HG03571 (cell line): ENCODE data around the gene ARHGAP19.
"Not testable (repeated sequence)": the region's sequence is repeated elsewhere in the genome, so short reads cannot be mapped to it uniquely, and the experiment has no call there.

Experiments used
- ATAC-seq: cut with Tn5 transposase; IDR thresholded peaks from one replicate; pipeline ENCODE4 v1.9.1; 2021; ENCODE audit not compliant: unreplicated experiment

ARHGAP19 gene

DNA sequence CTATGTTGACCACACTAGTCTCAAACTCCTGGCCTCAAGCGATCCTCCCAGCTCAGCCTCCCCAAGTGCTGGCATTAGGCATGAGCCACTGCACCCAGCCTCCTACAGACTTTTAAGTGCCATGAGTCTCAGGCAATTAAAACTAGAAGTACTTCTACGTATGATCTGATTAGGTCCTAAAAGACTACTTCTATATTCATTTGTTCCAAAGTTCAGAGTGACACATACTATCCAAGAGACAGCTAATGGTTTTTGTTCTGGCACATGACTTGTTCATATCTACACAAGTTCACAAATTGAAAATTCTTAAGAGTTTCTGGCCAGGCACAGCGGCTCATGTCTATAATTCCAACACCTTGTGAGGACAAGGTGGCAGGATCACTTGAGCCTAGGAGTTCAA, 11.7 kb downstream of the ARHGAP19 start:
- ATAC-seq = no peak

DNA sequence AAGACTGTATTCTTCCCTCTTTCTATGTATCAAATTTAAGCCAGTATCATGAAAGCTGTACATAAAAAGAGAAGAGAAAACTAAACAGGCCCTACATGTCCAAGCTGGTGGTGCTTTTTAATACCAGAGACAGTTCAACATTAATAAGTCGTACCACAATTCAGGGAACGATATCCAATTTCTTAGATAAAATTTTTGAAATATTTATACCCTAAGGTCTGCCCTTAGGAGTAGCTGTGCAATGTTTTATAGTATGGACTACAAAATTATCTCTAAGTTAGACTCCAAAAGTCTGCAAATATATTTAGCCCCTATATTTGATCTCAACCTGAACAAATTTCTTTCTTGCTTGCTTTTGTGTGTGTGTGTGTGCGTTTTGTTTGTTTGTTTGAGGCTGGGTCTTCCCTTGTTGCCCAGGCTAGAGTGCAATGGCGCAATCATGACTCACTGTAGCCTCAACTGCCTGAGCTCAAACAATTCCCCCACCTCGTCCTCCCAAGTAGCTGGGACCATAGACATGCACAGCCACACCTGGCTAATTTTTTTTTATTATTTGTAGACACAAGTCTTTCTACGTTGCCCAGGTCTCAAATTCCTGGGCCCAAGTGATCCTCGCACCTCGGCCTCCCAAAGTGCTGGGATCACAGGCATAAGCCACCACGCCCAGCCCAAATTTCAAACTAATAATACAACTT, 13.2 kb downstream of the ARHGAP19 start:
- no peak for ATAC-seq

DNA sequence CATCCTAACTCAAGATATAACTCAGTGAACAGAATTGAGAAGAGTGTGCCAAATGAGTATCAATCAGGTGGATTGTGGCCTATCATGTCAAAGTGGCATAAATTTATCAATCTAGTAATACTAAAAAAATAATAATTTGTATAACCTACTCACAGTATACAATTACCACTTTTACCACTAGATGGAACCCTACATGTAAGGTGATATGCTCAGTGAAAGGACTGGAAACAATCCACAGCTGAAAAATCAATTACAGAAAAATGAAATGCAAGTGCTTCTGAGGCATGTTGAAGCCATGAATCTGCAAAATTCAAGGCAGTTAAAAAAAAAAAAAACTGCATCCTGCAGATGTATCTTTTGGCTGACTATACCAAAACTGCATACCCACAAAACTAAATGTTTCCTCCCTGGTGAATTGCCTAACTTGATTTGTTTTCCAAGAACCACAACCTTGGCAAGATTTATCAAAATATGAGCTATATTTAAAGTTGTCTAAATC, 13.9 kb downstream of the ARHGAP19 start:
- ATAC-seq = no peak

DNA sequence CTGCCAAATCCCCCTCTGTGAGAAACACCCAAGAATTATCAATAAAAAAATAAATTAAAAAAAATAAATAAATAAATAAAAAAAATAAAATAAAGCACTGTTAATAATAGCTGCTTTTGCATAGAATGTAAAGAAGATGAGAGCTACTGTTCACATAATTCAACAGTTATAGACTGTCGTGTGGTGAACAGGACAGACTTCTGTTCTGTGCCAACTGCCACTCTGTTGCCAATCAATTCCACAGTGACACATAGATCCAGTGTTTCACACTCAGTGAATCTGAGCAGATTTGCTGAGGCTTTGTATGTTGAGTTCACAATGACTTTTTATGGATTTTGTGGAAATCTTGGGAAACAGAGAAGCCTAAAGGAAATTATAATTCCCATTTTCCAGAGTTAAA, 14.9 kb downstream of the ARHGAP19 start:
- ATAC-seq = no peak

DNA sequence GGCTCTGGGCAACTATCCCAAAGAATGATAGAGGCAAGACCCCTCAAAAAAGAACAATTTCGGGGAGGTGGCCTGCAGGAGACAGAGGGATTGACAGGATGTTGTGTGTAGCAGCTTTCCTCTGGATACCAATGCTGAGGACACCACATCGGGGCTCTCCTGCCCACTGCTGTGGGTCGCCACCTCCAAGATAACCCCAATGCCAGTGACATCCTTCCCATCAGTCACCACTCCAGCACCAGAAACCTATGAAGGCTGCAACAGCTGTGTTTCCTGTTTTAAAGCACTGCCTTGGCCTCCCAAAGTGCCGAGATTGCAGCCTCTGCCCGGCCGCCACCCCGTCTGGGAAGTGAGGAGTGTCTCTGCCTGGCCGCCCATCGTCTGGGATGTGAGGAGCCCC, 17.6 kb downstream of the ARHGAP19 start:
- ATAC-seq = no peak

DNA sequence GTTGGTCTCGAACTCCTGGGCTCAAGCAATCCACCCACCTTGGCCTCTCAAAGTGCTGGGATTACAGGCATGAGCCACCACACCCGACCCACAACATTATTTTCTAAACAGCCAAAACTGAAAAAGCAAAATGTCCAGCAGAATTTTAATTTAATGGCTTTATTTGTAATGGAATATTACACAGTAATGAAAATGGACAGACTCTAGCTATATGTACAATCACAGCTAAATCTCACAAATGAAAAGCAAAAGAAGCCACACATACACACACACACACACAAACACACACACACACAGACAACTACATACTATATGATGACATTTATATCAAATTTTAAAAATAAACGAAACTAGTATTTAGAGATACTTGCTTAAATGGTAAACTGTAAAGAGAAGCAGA, 18.7 kb downstream of the ARHGAP19 start:
- ATAC-seq = no peak

DNA sequence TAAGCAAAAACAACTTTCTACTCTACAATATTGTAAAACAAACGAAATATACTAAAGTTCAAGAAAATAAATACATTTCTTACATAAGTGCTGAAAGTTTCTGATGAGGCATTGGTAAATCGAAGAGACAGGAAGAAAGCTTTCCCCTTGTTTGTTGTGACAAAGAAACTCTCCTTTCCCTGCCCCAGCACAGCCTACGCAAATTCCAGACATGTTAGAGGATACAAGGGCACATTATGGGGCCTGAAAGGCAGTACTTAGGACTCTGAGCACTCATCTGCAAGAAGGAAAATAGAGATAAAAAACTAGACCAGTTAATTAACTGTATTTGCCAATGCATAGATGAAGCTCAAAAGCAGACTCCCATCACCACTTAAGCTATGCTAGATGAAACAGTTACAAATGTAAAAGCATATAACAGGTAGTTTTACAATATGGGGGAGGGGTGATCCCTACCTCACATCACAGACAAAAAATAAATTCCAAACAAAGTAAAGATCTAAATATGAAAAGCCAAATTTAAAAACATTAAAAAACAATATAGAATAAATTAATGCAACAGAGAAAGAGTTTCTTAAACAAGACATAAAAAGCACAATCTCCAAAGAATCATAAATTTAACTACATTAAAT, 21.8 kb downstream of the ARHGAP19 start:
- ATAC-seq = no peak

DNA sequence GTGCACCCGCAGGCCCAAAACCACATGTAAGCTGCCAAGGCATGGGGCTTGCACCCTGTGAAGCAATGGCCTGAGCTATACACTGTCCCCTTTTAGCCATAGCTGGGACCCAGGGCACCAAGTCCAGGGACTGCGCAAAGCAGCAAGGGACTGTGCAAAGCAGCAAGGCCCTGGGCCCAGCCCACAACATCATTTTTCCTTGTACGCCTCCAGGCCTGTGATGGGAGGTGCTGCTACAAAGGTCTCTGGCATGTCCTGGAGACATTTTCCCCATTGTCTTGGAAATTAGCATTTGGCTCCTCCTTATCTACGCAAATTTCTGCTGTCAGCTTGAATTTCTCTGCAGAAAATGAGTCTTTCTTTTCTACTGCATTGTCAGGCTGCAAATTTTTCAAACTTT, 24.8 kb downstream of the ARHGAP19 start:
- no peak for ATAC-seq

DNA sequence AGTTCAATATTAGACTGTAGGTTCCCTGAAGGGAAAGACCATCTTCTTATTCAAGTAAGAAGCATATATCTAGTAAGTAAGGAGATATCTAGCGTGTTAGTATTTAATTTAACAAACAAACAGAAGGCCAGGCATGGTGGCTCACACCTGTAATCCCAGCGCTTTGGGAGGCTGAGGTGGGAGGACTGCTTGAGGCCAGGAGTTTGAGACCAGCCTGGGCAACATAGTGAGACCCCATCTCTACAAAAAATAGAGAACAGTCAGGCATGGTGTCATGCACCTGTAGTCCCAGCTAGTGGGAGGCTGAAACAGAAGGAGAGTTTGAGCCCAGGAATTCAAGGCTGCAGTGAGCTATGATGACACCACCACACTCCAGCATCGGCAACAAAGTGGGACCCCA, 27.3 kb downstream of the ARHGAP19 start:
- not testable (repeated sequence) for ATAC-seq

DNA sequence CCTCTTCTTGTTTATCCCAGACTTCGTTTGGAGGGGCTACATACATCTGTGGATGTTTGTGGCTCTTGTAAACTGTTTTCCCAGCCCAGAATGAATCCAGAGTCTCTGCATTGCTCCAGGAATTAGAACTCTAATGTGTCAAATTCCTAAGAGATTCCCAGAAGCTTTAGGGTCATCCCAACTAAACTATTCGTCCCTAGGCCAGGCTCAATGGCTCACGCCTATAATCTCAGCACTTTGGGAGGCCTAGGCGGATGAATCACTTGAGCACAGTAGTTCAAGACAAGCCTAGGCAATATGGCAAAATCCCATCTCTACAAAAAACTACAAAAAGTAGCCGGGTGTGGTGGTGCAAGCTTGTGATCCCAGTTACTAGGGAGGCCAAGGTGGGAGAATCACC, 28.5 kb downstream of the ARHGAP19 start:
- no peak for ATAC-seq

DNA sequence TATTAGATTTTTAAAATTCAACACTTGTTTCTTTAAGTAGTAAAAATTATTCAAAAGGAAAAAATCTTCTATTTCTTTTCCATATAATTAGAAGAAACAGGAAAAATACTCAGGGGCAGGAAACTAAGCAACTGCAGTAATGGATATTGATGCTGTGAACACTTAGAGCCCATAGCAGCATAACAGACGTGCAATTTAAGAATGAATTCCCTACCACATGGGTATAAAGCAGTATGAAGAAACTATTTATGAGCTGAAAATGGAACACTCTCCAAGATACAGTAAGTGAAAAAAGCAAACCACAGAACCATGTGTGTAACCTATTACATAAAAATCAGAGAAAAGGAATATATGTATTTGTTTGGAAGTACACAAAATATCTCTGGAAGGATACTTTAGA, 30.8 kb downstream of the ARHGAP19 start:
- ATAC-seq = no peak

DNA sequence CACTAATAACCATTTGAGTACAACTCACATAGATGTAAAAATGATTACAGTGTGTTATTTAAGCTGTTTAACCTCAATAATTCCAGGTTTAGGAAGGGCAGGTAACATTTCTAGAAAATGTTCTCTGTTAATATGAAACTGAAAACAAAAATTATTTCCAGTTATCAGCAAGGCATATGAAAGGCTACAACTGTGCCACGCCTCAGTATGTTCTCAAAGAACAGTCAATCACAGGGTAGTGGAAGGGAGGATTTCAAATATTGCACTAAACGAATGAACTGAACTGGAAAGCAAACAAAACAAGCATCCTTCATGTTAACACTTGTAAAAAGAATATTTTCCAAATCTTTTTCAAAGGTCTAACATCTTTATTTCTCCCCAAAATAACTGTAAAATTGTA, 31.3 kb downstream of the ARHGAP19 start:
- ATAC-seq = no peak

DNA sequence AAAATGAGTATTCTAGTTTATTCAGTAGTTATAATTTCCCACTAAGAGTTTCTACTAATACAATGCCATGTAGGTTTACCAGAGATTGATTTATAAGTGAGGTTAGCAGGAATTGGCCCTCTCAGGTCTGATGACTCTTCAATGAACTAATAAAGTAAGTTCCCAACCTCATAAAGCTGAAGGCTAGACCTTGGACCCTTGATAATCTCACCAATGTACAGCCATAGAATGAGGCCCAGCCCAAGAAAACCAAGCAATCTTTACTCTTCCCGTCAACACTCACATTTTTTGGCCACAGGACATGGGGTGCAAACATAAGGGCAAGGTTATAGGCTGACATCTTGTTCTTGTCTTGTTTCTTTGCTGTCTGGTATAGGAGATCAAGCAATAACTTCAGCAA, 33.3 kb downstream of the ARHGAP19 start:
- ATAC-seq = no peak

DNA sequence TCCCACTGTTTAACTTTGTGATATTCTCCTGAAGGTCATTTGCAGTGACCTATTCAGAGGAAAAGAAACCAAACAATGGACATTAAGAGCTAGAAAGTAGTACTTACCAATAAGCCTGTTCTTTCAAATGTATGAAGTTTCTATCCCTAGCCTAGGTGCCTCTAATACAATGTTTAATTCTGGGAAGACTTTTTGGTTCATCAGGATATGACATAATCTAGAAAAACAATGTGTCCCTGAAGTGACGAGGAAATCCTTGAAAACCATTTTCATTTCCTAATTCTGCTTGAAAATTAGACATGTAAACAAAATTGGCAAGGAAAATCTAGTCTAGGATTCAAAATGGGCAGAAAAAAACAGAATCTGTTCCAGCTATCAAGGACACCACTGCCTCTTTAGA, 36.1 kb downstream of the ARHGAP19 start:
- no peak for ATAC-seq

DNA sequence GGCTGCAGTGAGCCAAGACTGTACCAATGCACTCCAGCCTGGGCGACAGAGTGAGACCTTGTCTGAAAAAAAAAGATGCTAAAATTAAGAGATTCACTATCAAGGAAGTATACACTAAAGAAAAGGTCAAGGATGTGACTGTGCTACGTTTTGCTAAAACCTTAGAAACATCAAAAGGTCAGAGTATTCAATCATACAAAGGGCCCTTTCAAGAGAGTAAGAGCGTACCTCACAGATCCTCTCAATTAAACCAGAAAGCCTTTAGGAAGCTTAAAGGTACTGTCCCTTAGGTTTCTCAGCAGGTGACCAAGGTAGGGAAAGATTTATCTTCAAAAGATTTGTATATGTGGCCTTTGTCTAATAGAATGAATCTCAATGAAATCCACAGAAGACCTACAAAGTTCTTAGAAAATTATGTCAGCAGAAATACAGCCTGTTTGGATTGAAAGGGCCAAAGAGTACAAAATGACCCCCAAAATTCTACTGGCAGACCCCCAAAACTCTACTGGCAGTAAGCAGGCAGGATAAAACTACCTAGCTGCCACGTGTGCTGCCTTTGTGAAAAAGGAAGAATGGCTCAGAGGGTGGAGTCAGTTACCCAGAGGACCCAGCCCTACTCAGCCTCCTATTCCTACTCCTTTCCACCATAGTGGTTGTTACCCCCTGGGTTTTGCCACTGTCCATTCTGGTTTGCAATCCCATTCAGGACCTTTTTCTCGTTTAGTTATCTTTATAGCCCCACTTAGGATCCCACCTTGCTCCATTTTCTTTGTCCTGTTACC, 36.7 kb downstream of the ARHGAP19 start:
- ATAC-seq = no peak

DNA sequence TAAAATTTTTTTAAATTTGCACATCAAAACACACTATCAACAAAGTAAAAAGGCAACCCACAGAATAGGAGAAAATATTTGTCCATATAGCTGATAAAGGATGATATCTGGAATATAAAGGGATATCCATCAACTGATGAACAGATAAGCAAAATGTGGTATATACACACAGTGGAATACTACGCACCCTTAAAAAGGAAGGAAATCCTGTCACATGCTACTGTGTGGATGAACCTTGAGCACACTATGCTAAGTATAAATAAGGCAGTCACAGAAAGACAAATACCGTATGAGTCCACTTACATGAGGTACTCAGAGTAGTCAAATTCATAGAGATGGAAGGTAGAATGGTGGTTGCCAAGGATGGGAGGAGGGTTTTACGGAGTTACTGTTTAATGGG, 37.7 kb downstream of the ARHGAP19 start:
- ATAC-seq = no peak

DNA sequence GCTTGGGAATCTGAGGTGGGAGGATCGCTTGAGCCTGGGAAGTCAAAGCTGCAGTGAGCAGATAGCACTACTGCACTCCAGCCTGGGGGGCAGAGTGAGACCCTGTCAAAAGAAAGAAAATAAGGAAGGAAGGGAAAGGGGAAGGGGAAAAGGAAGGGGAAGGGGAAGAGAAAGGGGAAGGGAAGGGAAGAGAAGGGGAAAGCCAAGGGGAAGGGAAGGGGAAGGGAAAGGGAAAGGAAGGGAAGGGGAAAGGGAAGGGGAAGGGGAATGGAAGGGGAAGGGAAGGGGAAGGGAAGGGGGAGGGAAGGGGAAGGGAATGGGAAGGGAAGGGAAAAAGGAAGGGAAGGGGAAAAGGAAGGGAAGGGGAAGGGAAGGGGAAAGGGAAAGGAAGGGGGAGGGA, 41.5 kb downstream of the ARHGAP19 start:
- ATAC-seq = no peak

DNA sequence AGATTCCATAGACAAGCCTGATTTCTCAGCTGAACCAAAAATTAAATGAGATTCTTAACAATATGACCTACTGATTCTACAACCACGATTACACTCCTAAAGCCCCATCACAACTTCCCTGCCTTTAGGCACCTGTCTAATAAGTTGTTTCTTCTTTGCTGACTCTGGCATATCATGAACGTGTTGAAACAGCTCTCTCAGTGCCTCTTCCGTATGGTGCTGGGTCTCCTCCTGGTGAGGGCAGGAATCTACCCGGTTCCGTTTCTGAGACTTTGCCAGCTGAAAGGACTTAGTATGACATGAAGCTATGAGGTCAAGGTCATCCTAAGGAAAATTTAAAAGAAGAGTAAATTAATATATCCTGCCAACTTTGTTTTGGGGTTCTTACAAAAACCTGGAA, 48.6 kb downstream of the ARHGAP19 start:
- ATAC-seq = no peak

DNA sequence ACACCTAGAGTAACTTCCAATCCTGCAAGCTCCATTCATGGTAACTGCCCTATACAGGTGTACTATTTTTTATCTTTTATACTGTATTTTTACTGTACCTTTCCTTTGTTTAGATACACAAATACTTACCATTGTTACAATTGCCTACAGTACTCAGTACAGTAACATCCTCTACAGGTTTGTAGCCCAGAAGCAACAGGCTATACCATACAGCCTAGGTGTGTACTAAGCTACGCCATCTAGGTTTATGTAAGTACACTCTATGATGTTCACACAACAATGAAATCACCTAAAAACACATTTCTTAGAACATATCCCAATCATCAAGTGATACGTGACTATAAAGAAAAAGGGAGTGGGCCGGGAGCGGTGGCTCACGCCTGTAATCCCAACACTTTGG, 53.6 kb downstream of the ARHGAP19 start:
- ATAC-seq = no peak

DNA sequence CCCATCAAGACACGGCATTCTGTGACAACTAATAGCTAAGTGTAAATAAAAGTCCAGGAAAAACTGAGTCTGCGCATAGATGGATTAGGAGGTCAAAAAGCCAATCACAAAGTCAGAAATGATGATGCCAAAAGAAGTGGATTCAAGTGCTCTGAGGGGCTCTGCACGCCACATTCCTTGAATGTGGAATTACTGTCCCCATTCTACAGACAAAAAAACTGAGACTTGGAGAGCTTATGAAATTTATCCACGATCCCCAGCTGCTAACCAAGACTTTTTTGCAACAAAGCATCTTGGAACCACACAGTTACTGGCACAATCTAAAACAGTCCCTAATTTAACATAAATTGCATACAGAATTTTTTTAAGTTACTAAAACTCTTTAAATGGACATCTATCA, 57.1 kb downstream of the ARHGAP19 start:
- no peak for ATAC-seq

DNA sequence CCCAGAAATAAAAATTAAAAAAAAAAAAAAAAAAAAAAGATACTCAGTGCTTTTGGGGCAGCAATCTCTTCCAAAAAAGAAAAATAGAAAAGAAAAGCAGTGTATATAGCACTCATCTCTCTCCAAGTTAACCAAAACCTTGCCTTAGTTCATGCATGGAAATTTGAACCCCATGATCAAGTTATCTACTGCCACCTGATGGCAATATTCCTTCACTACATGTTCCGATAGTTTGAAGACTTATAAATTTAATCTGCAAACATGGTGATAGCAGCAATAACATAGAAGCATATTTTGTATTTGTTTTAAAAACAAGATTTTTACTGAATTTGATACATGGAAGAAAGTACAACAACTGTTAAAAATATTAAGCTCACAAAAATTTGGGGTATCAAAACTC, 58.0 kb downstream of the ARHGAP19 start:
- ATAC-seq = no peak

DNA sequence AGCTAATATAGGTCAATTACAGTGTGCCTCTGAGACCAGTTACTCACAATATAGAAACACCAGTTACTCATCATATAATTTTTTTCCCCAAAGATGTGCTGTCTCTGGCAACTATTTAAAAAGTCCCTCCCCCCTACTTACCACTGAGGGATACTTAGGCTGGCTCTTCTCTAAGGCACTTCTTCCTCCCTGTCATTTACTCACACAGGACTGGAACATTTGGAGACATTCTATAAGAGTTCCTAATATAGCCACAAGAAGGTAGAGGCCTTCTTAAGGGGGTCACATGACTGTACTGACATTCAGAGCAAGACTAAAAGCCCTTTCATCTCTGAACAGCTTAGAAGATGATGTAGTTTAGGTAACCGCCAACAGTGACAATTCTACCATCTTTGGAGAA, 62.3 kb downstream of the ARHGAP19 start:
- ATAC-seq = no peak
